ENCODE results near the gene MLN.

The MLN gene

GRCh38 chr6:33783781-33784520, 19.9 kb downstream of the MLN start:
- H3K9me3 Mint-ChIP-seq, result no peaks in the 10 kb centered on the region
- peaks cover 36% of the 10 kb centered on the region for H3K4me1 Mint-ChIP-seq (ENCODE audit: low read depth)
- no peak overlapping the region for H3K27ac Mint-ChIP-seq
- H3K4me3 Mint-ChIP-seq, result no peak overlapping the region
- no peaks in the 10 kb centered on the region for H3K27me3 Mint-ChIP-seq (ENCODE audit: low read depth)
- peaks cover 66% of the 10 kb centered on the region for H3K36me3 Mint-ChIP-seq (ENCODE audit: low read depth)
- DNase-seq (ENCODE audit: low spot score), result no peak

GRCh38 chr6:33782561-33782960, 21.2 kb downstream of the MLN start:
- no peak for DNase-seq (ENCODE audit: low spot score)
- Mint-ChIP-seq H3K27me3 (ENCODE audit: low read depth) (no peaks in the 10 kb centered on the region), H3K9me3 (no peaks in the 10 kb centered on the region), H3K4me1 (ENCODE audit: low read depth) (peaks cover 31% of the 10 kb centered on the region), H3K36me3 (ENCODE audit: low read depth) (peaks cover 71% of the 10 kb centered on the region), H3K4me3 (no peak overlapping the region), H3K27ac (no peak overlapping the region)

DNA sequence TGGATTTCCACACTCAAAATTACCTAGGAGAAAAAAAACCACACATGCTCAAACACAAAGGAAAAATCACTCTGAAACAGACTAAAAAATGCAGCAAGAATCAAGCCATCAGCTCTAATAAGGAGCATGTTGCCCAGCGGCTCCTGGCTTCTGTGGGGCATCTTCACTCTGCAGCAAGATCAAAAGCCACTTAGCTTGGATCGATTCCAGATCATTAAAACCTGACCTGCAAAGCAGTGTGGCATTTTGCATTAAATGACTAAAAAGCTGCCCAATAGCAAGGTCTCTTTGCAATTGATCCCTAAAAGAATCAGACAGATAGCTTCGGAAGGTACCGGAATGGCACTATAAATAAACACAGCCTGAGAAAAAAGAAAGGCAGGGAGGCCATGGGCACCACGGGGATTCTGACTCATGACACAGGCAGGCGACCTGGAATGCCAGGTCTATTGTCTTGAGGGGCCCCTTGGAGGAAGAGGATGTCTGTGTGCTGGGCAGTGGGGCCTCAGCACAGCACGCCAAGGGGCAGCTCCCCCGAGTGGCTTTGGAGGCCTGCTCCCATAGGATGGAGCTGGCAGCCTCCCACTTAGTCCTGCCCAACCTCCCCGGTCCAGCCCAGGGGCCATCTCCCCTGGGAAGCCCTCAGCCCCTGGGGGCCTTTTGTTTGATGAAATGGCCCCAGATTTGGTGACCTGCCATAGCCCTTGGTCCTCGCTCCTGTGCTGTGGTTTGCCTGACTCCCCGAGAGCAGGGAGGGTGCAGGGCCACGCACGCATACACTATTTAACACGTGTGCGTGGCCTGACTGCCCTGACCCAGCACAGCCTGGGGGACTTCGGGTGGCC, 22.4 kb downstream of the MLN start:
- H3K36me3 Mint-ChIP-seq (ENCODE audit: low read depth), result peaks cover 75% of the 10 kb centered on the region
- H3K4me3 Mint-ChIP-seq, result no peak overlapping the region
- no peaks in the 10 kb centered on the region for H3K9me3 Mint-ChIP-seq
- DNase-seq (ENCODE audit: low spot score), result no peak
- H3K27ac Mint-ChIP-seq, result no peak overlapping the region
- peaks cover 20% of the 10 kb centered on the region for H3K4me1 Mint-ChIP-seq (ENCODE audit: low read depth)
- no peaks in the 10 kb centered on the region for H3K27me3 Mint-ChIP-seq (ENCODE audit: low read depth)

- H3K27me3 Mint-ChIP-seq (ENCODE audit: low read depth), result no peaks in the 10 kb centered on the region
Measured at GRCh38 chr6:33779895-33780294, 23.9 kb downstream of the MLN start.

GRCh38 chr6:33779290-33779689, 24.5 kb downstream of the MLN start:
- Mint-ChIP-seq H3K4me1 (ENCODE audit: low read depth) (peaks cover 4% of the 10 kb centered on the region), H3K27me3 (ENCODE audit: low read depth) (no peaks in the 10 kb centered on the region), H3K9me3 (no peaks in the 10 kb centered on the region), H3K36me3 (ENCODE audit: low read depth) (peaks cover 77% of the 10 kb centered on the region), H3K4me3 (no peak overlapping the region), H3K27ac (no peak overlapping the region)
- DNase-seq (ENCODE audit: low spot score), result no peak

More at GRCh38 chr6:33779895-33780294, 23.9 kb downstream of the MLN start:
- Mint-ChIP-seq H3K36me3 (ENCODE audit: low read depth) (peaks cover 77% of the 10 kb centered on the region), H3K27ac (no peak overlapping the region), H3K4me1 (ENCODE audit: low read depth) (peaks cover 5% of the 10 kb centered on the region), H3K4me3 (no peak overlapping the region), H3K9me3 (no peaks in the 10 kb centered on the region)
- DNase-seq (ENCODE audit: low spot score), result no peak

GRCh38 chr6:33778444-33779121, 25.2 kb downstream of the MLN start:
- no peak overlapping the region for H3K27ac Mint-ChIP-seq
- no peak overlapping the region for H3K4me3 Mint-ChIP-seq
- peaks cover 70% of the 10 kb centered on the region for H3K36me3 Mint-ChIP-seq (ENCODE audit: low read depth)
- no peaks in the 10 kb centered on the region for H3K27me3 Mint-ChIP-seq (ENCODE audit: low read depth)
- peaks cover 4% of the 10 kb centered on the region for H3K4me1 Mint-ChIP-seq (ENCODE audit: low read depth)
- DNase-seq (ENCODE audit: low spot score), result no peak
- H3K9me3 Mint-ChIP-seq, result no peaks in the 10 kb centered on the region

GRCh38 chr6:33777398-33778388, 26.1 kb downstream of the MLN start:
- peaks cover 4% of the 10 kb centered on the region for H3K4me1 Mint-ChIP-seq (ENCODE audit: low read depth)

DNA sequence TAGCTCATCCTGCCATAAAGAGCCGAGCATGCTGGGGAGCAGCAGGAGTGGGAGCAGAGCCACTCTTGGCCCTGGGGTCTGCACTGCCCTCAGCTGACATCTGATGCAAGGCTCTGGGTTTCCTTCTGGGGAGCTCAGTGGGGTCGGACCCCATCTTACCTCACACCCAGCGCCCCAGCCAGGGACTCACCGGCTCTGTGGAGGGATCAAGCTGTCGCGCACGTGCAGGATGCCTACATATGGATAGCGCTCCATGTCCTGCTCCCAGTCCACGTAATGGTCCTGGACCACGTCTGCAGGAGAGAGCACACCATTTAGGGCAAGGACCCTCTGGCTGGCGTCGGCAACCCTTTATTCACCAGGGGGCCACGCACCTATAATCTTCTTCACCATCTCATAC, 27.0 kb downstream of the MLN start:
- H3K36me3 Mint-ChIP-seq (ENCODE audit: low read depth), result peaks cover 67% of the 10 kb centered on the region
- no peaks in the 10 kb centered on the region for H3K27me3 Mint-ChIP-seq (ENCODE audit: low read depth)
- peaks cover 3% of the 10 kb centered on the region for H3K4me1 Mint-ChIP-seq (ENCODE audit: low read depth)
- no peak overlapping the region for H3K4me3 Mint-ChIP-seq
- no peak overlapping the region for H3K27ac Mint-ChIP-seq
- no peak for DNase-seq (ENCODE audit: low spot score)
- no peaks in the 10 kb centered on the region for H3K9me3 Mint-ChIP-seq

More at GRCh38 chr6:33777398-33778388, 26.1 kb downstream of the MLN start:
- Mint-ChIP-seq H3K27me3 (ENCODE audit: low read depth) (no peaks in the 10 kb centered on the region), H3K27ac (no peak overlapping the region), H3K4me3 (no peak overlapping the region), H3K9me3 (no peaks in the 10 kb centered on the region), H3K36me3 (ENCODE audit: low read depth) (peaks cover 68% of the 10 kb centered on the region)
- DNase-seq (ENCODE audit: low spot score), result no peak

GRCh38 chr6:33776186-33776585, 27.6 kb downstream of the MLN start:
- Mint-ChIP-seq H3K9me3 (no peaks in the 10 kb centered on the region), H3K4me3 (no peak overlapping the region), H3K27me3 (ENCODE audit: low read depth) (no peaks in the 10 kb centered on the region), H3K36me3 (ENCODE audit: low read depth) (peaks cover 66% of the 10 kb centered on the region), H3K27ac (no peak overlapping the region), H3K4me1 (ENCODE audit: low read depth) (peaks cover 3% of the 10 kb centered on the region)
- no peak for DNase-seq (ENCODE audit: low spot score)

DNA sequence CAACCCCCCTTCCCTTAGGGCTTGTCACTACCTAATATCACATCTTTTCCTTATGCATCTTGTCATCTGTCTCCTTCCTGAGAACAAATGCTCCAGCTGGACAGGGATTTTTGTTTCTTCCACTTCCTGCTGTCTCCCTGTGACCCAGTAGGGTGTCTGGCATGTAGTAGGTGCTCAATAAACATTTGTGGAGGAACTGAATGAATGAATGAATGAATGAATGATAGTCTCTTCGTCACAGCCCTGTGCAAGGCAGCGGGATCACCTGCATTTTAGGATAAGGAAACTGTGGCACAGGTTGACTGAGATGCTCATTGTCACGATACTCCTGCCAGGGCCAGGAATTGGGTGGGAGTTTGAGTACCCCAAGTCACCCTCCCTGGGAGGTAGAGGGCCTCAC, 29.0 kb downstream of the MLN start:
- H3K4me3 Mint-ChIP-seq, result no peak overlapping the region
- H3K36me3 Mint-ChIP-seq (ENCODE audit: low read depth), result peaks cover 55% of the 10 kb centered on the region
- no peaks in the 10 kb centered on the region for H3K9me3 Mint-ChIP-seq
- H3K27me3 Mint-ChIP-seq (ENCODE audit: low read depth), result no peaks in the 10 kb centered on the region
- H3K4me1 Mint-ChIP-seq (ENCODE audit: low read depth), result peaks cover 3% of the 10 kb centered on the region
- no peak for DNase-seq (ENCODE audit: low spot score)
- H3K27ac Mint-ChIP-seq, result no peak overlapping the region

DNA sequence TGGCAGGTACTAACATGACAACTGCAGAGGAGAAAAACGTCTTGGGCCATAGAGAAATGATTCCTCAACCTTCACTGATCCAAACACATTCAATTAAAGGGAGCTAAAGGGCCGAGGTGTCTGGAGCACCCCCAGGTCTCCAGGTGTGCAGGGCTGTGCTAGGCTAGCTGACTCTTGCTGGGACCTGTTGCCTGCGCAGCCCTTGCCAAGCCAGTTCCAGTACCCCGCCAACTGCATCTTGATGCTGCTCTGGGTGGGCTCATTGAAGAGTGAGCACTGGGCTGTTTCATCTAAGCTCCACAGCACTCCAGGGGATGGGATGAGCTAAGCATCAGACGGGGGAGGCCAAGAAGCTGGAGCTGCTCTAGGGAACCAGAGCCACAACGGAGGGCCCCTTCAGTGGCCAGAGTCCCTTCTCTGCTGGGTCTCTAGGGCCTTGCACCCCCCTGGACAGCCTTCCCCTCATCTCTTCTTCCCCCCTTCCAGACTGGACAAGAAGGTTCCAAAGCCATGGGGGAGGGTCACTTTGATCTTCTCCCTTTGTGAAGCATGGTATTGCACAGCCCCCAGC, 30.8 kb downstream of the MLN start:
- H3K27me3 Mint-ChIP-seq (ENCODE audit: low read depth), result no peaks in the 10 kb centered on the region
- H3K4me1 Mint-ChIP-seq (ENCODE audit: low read depth), result peaks cover 8% of the 10 kb centered on the region
- H3K36me3 Mint-ChIP-seq (ENCODE audit: low read depth), result peaks cover 43% of the 10 kb centered on the region
- no peak overlapping the region for H3K27ac Mint-ChIP-seq
- H3K4me3 Mint-ChIP-seq, result no peak overlapping the region
- H3K9me3 Mint-ChIP-seq, result no peaks in the 10 kb centered on the region
- no peak for DNase-seq (ENCODE audit: low spot score)

GRCh38 chr6:33772082-33772830, 31.5 kb downstream of the MLN start:
- Mint-ChIP-seq H3K27me3 (ENCODE audit: low read depth) (no peaks in the 10 kb centered on the region), H3K36me3 (ENCODE audit: low read depth) (peaks cover 35% of the 10 kb centered on the region), H3K4me1 (ENCODE audit: low read depth) (peaks cover 8% of the 10 kb centered on the region), H3K27ac (no peak overlapping the region), H3K4me3 (no peak overlapping the region), H3K9me3 (no peaks in the 10 kb centered on the region)
- no peak for DNase-seq (ENCODE audit: low spot score)

All from T-helper 2 cell treated with Interferon-gamma antibody and Interleukin-4, amounts not matched to agents 5 μg/mL and 100 μg/mL, for 36 hours (primary cell).